HL-60 (cell line): ENCODE data around the gene MLLT1.

Experiments
- DNase-seq, 2 experiments: peaks; one replicate each; pipeline ENCODE4 v3.0.0-alpha.2; 2010 to 2020; ENCODE audit warnings: low read depth in 1 of 2, low spot score in 1 of 2
- H3K27ac ChIP-seq: fragments of 250-450 bp; sonication (Bioruptor Pico); replicated peaks from 2 replicates; pipeline ENCODE4 v1.5.1; 2020; ENCODE audit warnings: mild to moderate bottlenecking, moderate library complexity
- H3K27me3 ChIP-seq: fragments of 250-450 bp; sonication (Bioruptor Pico); 2 replicates; pipeline ENCODE4 v1.5.1; 2021; ENCODE audit warnings: mild to moderate bottlenecking, moderate library complexity; ENCODE audit not compliant: insufficient read depth, poor library complexity, severe bottlenecking
- H3K4me3 ChIP-seq: replicated peaks from 2 replicates; pipeline ENCODE4 v1.5.1; 2011; ENCODE audit warnings: mild to moderate bottlenecking, control low read depth, low read length; ENCODE audit not compliant: insufficient read depth
- GABPA ChIP-seq: IDR thresholded peaks from 2 replicates; pipeline ENCODE4 v1.6.1; 2012; ENCODE audit warnings: low read depth
- POLR2AphosphoS5 ChIP-seq: IDR thresholded peaks from 2 replicates; pipeline ENCODE4 v1.6.1; 2012; ENCODE audit warnings: low read depth
- SPI1 ChIP-seq: IDR thresholded peaks from 2 replicates; pipeline ENCODE4 v1.6.1; 2012; ENCODE audit warnings: low read depth, mild to moderate bottlenecking, borderline replicate concordance
- TF ChIP-seq, protein P1 (sequence below): IDR thresholded peaks from 2 replicates; pipeline ENCODE4 v1.6.1; 2012; ENCODE audit warnings: low read depth; ENCODE audit not compliant: insufficient replicate concordance
- TF ChIP-seq, protein P2 (sequence below): IDR thresholded peaks from one replicate; pipeline ENCODE4 v1.5.1; 2011; ENCODE audit warnings: low read length, control low read depth, inconsistent platforms; ENCODE audit not compliant: insufficient read depth

MLLT1 gene

DNA sequence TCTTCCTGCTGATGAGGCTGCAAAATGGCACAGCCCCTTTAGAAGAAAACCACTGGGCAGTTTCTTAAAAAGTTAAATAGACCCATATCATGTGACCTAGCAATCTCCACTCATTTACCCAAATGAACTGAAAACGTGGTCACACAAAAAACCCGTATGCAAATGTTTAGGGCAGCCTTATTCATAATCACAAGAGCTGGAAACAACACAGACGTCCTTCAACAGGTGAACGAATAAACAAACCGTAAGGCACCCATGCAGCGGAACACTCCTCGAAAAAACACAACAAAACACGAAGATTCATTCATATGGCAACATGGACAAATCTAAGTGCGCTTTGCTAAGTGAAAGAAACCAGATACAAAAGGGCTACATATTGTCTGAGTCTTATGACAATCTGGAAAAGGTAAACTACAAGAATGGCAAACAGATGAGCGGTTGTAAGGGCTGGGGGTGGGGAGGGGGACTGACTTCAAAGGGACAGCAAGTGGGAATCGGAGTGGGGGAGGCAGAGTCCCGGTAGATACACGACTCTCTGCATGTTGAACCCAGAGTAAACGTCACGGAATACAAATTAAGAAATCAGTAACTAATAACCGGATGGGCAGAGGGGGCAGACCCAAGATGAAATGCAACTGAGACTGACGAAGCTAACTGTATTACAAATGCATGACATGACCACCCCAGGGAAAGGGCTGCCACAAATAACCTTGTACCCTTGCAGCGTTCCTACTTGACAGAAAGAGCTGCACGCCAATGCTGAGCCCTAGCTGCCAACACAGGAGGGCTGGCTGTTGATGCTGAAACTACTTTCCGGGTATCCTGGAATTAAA lies 33.4 kb downstream of the MLLT1 start:
- TF ChIP-seq, protein P1, sequence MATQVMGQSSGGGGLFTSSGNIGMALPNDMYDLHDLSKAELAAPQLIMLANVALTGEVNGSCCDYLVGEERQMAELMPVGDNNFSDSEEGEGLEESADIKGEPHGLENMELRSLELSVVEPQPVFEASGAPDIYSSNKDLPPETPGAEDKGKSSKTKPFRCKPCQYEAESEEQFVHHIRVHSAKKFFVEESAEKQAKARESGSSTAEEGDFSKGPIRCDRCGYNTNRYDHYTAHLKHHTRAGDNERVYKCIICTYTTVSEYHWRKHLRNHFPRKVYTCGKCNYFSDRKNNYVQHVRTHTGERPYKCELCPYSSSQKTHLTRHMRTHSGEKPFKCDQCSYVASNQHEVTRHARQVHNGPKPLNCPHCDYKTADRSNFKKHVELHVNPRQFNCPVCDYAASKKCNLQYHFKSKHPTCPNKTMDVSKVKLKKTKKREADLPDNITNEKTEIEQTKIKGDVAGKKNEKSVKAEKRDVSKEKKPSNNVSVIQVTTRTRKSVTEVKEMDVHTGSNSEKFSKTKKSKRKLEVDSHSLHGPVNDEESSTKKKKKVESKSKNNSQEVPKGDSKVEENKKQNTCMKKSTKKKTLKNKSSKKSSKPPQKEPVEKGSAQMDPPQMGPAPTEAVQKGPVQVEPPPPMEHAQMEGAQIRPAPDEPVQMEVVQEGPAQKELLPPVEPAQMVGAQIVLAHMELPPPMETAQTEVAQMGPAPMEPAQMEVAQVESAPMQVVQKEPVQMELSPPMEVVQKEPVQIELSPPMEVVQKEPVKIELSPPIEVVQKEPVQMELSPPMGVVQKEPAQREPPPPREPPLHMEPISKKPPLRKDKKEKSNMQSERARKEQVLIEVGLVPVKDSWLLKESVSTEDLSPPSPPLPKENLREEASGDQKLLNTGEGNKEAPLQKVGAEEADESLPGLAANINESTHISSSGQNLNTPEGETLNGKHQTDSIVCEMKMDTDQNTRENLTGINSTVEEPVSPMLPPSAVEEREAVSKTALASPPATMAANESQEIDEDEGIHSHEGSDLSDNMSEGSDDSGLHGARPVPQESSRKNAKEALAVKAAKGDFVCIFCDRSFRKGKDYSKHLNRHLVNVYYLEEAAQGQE: no peak
- TF ChIP-seq, protein P2, sequence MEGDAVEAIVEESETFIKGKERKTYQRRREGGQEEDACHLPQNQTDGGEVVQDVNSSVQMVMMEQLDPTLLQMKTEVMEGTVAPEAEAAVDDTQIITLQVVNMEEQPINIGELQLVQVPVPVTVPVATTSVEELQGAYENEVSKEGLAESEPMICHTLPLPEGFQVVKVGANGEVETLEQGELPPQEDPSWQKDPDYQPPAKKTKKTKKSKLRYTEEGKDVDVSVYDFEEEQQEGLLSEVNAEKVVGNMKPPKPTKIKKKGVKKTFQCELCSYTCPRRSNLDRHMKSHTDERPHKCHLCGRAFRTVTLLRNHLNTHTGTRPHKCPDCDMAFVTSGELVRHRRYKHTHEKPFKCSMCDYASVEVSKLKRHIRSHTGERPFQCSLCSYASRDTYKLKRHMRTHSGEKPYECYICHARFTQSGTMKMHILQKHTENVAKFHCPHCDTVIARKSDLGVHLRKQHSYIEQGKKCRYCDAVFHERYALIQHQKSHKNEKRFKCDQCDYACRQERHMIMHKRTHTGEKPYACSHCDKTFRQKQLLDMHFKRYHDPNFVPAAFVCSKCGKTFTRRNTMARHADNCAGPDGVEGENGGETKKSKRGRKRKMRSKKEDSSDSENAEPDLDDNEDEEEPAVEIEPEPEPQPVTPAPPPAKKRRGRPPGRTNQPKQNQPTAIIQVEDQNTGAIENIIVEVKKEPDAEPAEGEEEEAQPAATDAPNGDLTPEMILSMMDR: no peak
- no peak for TF ChIP-seq GABPA
- no peak for TF ChIP-seq POLR2AphosphoS5
- no peak for TF ChIP-seq SPI1
- DNase-seq: no peak
- no peak overlapping the region for H3K27ac ChIP-seq
- H3K4me3 ChIP-seq: no peak overlapping the region
- H3K27me3 ChIP-seq: no peaks in the 10 kb centered on the region

DNA sequence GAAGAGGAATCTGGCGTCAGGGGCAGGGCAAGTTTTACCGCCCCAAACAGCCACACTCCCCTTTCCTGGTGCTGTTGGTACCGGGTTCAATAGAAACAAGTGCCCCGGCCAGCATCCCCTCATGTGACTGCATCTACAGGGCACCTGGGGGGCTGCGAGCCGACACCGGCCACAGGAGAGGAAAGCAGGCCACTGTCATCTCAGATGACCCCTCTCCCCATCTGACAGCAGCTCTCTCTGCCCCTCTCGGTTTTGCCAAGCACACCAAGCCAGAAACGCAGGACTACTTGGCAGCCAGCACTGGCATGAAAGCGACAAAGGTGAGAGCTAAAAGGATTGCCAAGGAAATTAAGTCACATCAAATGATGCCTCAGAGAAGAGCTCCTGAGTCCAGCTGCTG lies 37.1 kb downstream of the MLLT1 start:
- H3K27me3 ChIP-seq: no peaks in the 10 kb centered on the region
- no peak for DNase-seq
- TF ChIP-seq POLR2AphosphoS5 (no peak), SPI1 (no peak), GABPA (no peak)
- TF ChIP-seq, protein P2: no peak
- TF ChIP-seq, protein P1: no peak
- no peak overlapping the region for H3K27ac ChIP-seq
- H3K4me3 ChIP-seq: no peak overlapping the region

DNA sequence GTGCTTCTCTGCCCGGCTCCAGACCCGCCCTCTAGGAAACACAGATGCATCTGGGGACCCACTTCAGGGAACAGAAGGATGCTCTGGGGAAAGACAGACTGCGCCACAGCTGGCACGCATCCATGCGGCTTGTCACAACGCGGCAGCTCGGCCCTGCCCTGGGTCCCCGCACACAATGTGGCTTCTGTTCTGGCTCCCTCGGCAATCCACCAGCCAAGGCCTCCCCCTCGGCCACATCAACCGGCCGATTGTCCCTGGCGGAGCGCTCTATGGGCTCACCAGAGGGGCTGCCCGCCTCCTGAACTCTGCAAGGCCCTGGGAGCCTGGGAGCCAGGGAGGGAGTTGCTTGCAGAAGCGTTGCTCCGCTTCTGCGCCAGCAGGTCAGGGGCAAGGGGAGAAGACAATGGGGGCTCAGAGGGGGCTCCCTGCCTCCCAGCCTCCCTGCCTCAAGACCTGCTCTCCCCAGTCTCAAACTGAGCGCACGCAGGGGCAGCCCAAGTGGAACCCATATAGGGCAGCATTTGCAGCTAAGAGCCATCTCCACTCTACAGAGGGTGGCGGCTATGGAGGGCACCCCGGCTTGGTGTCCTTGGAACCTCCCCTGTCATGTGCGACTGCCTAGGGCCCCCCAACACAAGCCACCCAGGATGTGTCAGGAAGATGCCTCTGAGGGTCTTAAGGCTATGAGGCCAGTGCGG lies 37.9 kb downstream of the MLLT1 start:
- H3K27ac ChIP-seq: no peak overlapping the region
- TF ChIP-seq, protein P1: no peak
- TF ChIP-seq POLR2AphosphoS5 (no peak), GABPA (no peak), SPI1 (no peak)
- TF ChIP-seq, protein P2: no peak
- H3K4me3 ChIP-seq: no peak overlapping the region
- H3K27me3 ChIP-seq: no peaks in the 10 kb centered on the region
- no peak for DNase-seq
